ENCODE measurements around the gene VEGFA.
"Not testable (repeated sequence)": the region's sequence is repeated elsewhere in the genome, so short reads cannot be mapped to it uniquely, and the experiment has no call there.

Gene VEGFA

GRCh38 chr6:43810965-43811732 lies 41.1 kb downstream of the VEGFA start:
- Histone ChIP-seq H3K27me3 (ENCODE audit: control insufficient read depth in 5 of 5, insufficient read depth in 4 of 5, low read length in 5 of 5) (no peaks in the 10 kb centered on the region), H3K4me3 (ENCODE audit: low read depth in 1 of 5, low read length in 5 of 5) (no peak overlapping the region), H3K9ac (ENCODE audit: low read length in 5 of 5) (no peak overlapping the region), H3K9me3 (ENCODE audit: control insufficient read depth in 5 of 5, low read length in 5 of 5) (no peaks in the 10 kb centered on the region), H3K36me3 (ENCODE audit: control insufficient read depth in 5 of 5, insufficient read depth in 5 of 5, low read length in 5 of 5) (no peaks in the 10 kb centered on the region), H3K4me1 (ENCODE audit: control insufficient read depth in 5 of 5, insufficient read depth in 5 of 5, low read length in 5 of 5) (peaks cover 0 to 32% (median 27%) of the 10 kb centered on the region in 5 donors), H3K27ac (ENCODE audit: low read depth, low read length) (no peak overlapping the region)

DNA sequence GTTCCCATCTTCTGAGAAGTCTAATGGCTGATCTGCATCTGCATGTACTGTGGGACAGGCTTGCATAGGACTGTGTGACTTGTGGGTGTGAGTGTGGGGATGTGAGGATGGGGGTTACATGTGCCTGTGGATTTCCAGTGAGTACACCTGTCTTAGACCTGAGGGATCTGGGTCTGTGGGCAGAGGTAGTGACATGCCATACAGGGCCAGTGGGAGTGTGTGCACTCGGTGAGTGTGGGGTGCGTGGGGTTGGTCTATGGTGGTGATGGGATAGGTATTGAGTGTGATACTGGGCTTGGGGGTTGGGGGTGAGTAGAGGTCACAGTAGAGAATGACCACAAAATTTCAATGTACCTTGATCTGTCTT lies 41.7 kb downstream of the VEGFA start:
- Histone ChIP-seq H3K9me3 (ENCODE audit: control insufficient read depth in 5 of 5, low read length in 5 of 5) (no peaks in the 10 kb centered on the region), H3K9ac (ENCODE audit: low read length in 5 of 5) (no peak overlapping the region), H3K27ac (ENCODE audit: low read depth, low read length) (no peak overlapping the region), H3K4me3 (ENCODE audit: low read depth in 1 of 5, low read length in 5 of 5) (no peak overlapping the region), H3K4me1 (ENCODE audit: control insufficient read depth in 5 of 5, insufficient read depth in 5 of 5, low read length in 5 of 5) (peaks cover 0 to 26% (median 23%) of the 10 kb centered on the region in 5 donors), H3K27me3 (ENCODE audit: control insufficient read depth in 5 of 5, insufficient read depth in 4 of 5, low read length in 5 of 5) (no peaks in the 10 kb centered on the region), H3K36me3 (ENCODE audit: control insufficient read depth in 5 of 5, insufficient read depth in 5 of 5, low read length in 5 of 5) (no peaks in the 10 kb centered on the region)

- no peaks in the 10 kb centered on the region for H3K9me3 ChIP-seq (ENCODE audit: control insufficient read depth in 5 of 5, low read length in 5 of 5)
- H3K36me3 ChIP-seq (ENCODE audit: control insufficient read depth in 5 of 5, insufficient read depth in 5 of 5, low read length in 5 of 5), result no peaks in the 10 kb centered on the region
- H3K27me3 ChIP-seq (ENCODE audit: control insufficient read depth in 5 of 5, insufficient read depth in 4 of 5, low read length in 5 of 5), result no peaks in the 10 kb centered on the region
- peaks cover 0 to 13% (median 13%) of the 10 kb centered on the region in 5 donors for H3K4me1 ChIP-seq (ENCODE audit: control insufficient read depth in 5 of 5, insufficient read depth in 5 of 5, low read length in 5 of 5)
- H3K9ac ChIP-seq (ENCODE audit: low read length in 5 of 5), result peak overlapping the region in 1 of 5 donors; percentile 33
- H3K27ac ChIP-seq (ENCODE audit: low read depth, low read length), result no peak overlapping the region
- peak overlapping the region in 1 of 5 donors; percentile 10 for H3K4me3 ChIP-seq (ENCODE audit: low read depth in 1 of 5, low read length in 5 of 5)
Measured at GRCh38 chr6:43812850-43813578, 43.0 kb downstream of the VEGFA start.

DNA sequence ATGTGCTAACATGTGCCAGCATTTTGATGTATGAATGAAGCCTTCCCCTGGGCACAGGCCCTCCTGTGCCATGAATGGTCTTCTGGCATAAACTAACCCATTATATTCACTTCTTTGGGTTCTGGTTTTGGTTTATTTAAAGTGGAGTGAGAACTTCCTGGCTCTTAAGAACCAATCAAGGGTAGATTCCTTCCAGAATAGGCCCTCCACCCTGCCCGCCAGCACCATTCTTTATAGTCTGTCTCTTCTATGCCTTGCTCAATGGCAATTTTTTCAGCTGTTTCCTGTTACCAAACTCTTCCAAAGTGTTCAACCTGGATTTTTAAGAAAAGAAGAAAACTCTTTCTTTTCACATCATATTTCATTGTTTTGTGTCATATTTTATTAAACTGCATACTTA lies 44.1 kb downstream of the VEGFA start:
- H3K9ac ChIP-seq (ENCODE audit: low read length in 5 of 5), result no peak overlapping the region
- no peaks in the 10 kb centered on the region for H3K9me3 ChIP-seq (ENCODE audit: control insufficient read depth in 5 of 5, low read length in 5 of 5)
- no peaks in the 10 kb centered on the region for H3K27me3 ChIP-seq (ENCODE audit: control insufficient read depth in 5 of 5, insufficient read depth in 4 of 5, low read length in 5 of 5)
- H3K4me1 ChIP-seq (ENCODE audit: control insufficient read depth in 5 of 5, insufficient read depth in 5 of 5, low read length in 5 of 5), result peaks cover 0 to 13% (median 13%) of the 10 kb centered on the region in 5 donors
- no peak overlapping the region for H3K27ac ChIP-seq (ENCODE audit: low read depth, low read length)
- H3K4me3 ChIP-seq (ENCODE audit: low read depth in 1 of 5, low read length in 5 of 5), result no peak overlapping the region
- no peaks in the 10 kb centered on the region for H3K36me3 ChIP-seq (ENCODE audit: control insufficient read depth in 5 of 5, insufficient read depth in 5 of 5, low read length in 5 of 5)

GRCh38 chr6:43814865-43815264 lies 44.9 kb downstream of the VEGFA start:
- Histone ChIP-seq H3K4me3 (ENCODE audit: low read depth in 1 of 5, low read length in 5 of 5) (no peak overlapping the region), H3K27me3 (ENCODE audit: control insufficient read depth in 5 of 5, insufficient read depth in 4 of 5, low read length in 5 of 5) (no peaks in the 10 kb centered on the region), H3K36me3 (ENCODE audit: control insufficient read depth in 5 of 5, insufficient read depth in 5 of 5, low read length in 5 of 5) (no peaks in the 10 kb centered on the region), H3K27ac (ENCODE audit: low read depth, low read length) (no peak overlapping the region), H3K9ac (ENCODE audit: low read length in 5 of 5) (no peak overlapping the region), H3K9me3 (ENCODE audit: control insufficient read depth in 5 of 5, low read length in 5 of 5) (no peaks in the 10 kb centered on the region), H3K4me1 (ENCODE audit: control insufficient read depth in 5 of 5, insufficient read depth in 5 of 5, low read length in 5 of 5) (peaks cover 0 to 13% (median 13%) of the 10 kb centered on the region in 5 donors)

- no peaks in the 10 kb centered on the region for H3K9me3 ChIP-seq (ENCODE audit: control insufficient read depth in 5 of 5, low read length in 5 of 5)
Measured at GRCh38 chr6:43817192-43817591, 47.2 kb downstream of the VEGFA start.

DNA sequence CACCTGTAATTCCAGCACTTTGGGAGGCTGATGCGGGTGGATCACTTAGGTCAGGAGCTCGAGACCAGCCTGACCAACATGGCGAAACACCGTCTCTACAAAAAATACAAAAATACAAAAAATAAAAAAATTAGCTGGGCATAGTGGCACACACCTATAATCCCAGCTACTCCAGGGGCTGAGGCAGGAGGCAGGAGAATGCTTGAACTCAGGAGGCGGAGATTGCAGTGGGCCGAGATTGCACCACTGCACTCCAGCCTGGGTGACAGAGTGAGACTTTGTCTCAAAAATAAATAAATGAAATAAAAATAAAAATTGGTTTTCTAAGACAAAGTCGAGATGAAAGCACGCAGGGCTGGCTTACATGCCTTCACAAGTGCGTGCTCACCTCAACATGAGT lies 49.0 kb downstream of the VEGFA start:
- not testable (repeated sequence) for H3K9me3 ChIP-seq (ENCODE audit: control insufficient read depth in 5 of 5, low read length in 5 of 5); H3K27me3 ChIP-seq (ENCODE audit: control insufficient read depth in 5 of 5, insufficient read depth in 4 of 5, low read length in 5 of 5); H3K4me3 ChIP-seq (ENCODE audit: low read depth in 1 of 5, low read length in 5 of 5); H3K27ac ChIP-seq (ENCODE audit: low read depth, low read length); H3K36me3 ChIP-seq (ENCODE audit: control insufficient read depth in 5 of 5, insufficient read depth in 5 of 5, low read length in 5 of 5); H3K9ac ChIP-seq (ENCODE audit: low read length in 5 of 5); H3K4me1 ChIP-seq (ENCODE audit: control insufficient read depth in 5 of 5, insufficient read depth in 5 of 5, low read length in 5 of 5)

More at GRCh38 chr6:43817192-43817591, 47.2 kb downstream of the VEGFA start:
- peaks cover 0 to 13% (median 13%) of the 10 kb centered on the region in 5 donors for H3K4me1 ChIP-seq (ENCODE audit: control insufficient read depth in 5 of 5, insufficient read depth in 5 of 5, low read length in 5 of 5)
- H3K27me3 ChIP-seq (ENCODE audit: control insufficient read depth in 5 of 5, insufficient read depth in 4 of 5, low read length in 5 of 5), result no peaks in the 10 kb centered on the region
- no peak overlapping the region for H3K27ac ChIP-seq (ENCODE audit: low read depth, low read length)
- H3K4me3 ChIP-seq (ENCODE audit: low read depth in 1 of 5, low read length in 5 of 5), result no peak overlapping the region
- H3K36me3 ChIP-seq (ENCODE audit: control insufficient read depth in 5 of 5, insufficient read depth in 5 of 5, low read length in 5 of 5), result no peaks in the 10 kb centered on the region
- no peak overlapping the region for H3K9ac ChIP-seq (ENCODE audit: low read length in 5 of 5)

DNA sequence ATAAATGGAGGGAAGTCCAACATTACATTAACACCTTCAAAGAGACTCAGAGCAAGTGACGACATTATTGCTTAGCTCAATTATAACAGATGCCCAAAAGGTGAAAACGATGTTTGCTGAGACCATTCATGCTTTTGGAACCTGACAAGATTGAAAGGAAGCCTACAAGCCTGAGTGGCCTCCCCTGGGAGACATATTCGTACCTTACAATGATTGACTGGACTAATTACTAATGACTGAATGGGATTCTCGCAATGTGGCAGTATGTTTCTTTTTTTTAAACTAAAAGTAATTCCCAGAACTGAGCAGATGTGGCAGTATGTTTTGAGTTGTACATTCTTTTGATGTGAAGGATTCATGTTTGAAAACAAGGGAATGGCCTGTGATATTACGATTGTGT lies 49.9 kb downstream of the VEGFA start:
- Histone ChIP-seq H3K4me1 (ENCODE audit: control insufficient read depth in 5 of 5, insufficient read depth in 5 of 5, low read length in 5 of 5) (peaks cover 0 to 13% (median 7%) of the 10 kb centered on the region in 5 donors), H3K36me3 (ENCODE audit: control insufficient read depth in 5 of 5, insufficient read depth in 5 of 5, low read length in 5 of 5) (no peaks in the 10 kb centered on the region), H3K27me3 (ENCODE audit: control insufficient read depth in 5 of 5, insufficient read depth in 4 of 5, low read length in 5 of 5) (no peaks in the 10 kb centered on the region), H3K9me3 (ENCODE audit: control insufficient read depth in 5 of 5, low read length in 5 of 5) (no peaks in the 10 kb centered on the region), H3K9ac (ENCODE audit: low read length in 5 of 5) (no peak overlapping the region), H3K4me3 (ENCODE audit: low read depth in 1 of 5, low read length in 5 of 5) (no peak overlapping the region), H3K27ac (ENCODE audit: low read depth, low read length) (no peak overlapping the region)

GRCh38 chr6:43820486-43820885 lies 50.5 kb downstream of the VEGFA start:
- Histone ChIP-seq H3K9ac (ENCODE audit: low read length in 5 of 5) (no peak overlapping the region), H3K27me3 (ENCODE audit: control insufficient read depth in 5 of 5, insufficient read depth in 4 of 5, low read length in 5 of 5) (no peaks in the 10 kb centered on the region), H3K36me3 (ENCODE audit: control insufficient read depth in 5 of 5, insufficient read depth in 5 of 5, low read length in 5 of 5) (no peaks in the 10 kb centered on the region), H3K9me3 (ENCODE audit: control insufficient read depth in 5 of 5, low read length in 5 of 5) (no peaks in the 10 kb centered on the region), H3K4me3 (ENCODE audit: low read depth in 1 of 5, low read length in 5 of 5) (no peak overlapping the region), H3K27ac (ENCODE audit: low read depth, low read length) (no peak overlapping the region), H3K4me1 (ENCODE audit: control insufficient read depth in 5 of 5, insufficient read depth in 5 of 5, low read length in 5 of 5) (peaks cover 0 to 13% (median 7%) of the 10 kb centered on the region in 5 donors)

DNA sequence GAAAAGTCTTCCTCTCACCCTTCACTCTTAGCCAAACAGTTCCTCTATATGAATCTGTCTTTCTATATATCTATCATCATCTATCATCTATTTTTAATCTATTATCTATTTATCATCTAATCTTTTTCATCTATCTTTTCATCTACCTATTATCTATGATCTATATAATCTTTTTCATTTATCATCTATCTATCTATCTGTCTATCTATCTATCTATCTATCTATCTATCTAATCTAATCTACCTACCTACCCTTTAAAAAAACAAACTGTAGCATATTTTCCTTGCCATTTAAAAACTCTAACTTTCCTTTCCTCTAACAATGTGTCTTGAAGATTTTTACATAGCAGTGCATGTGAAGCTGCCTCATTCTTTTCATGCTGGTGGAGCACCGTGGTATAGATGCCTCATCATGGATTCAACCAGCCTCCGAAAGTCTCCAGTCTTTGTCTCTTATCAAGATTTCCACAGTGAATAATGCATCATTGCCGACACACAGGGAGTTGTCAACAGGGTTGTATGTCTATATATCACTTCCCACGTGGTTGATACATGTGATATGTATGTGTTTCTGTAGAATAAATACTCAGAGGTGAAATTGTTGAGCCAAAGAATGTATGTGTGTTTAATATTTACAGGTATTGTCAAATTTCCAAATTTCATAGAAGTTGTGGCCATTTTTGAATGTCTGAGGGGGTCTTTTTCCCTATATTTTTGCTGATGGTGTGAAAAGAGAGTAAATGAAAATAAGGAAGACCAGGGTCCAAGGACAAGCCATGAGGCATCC lies 51.3 kb downstream of the VEGFA start:
- H3K36me3 ChIP-seq (ENCODE audit: control insufficient read depth in 5 of 5, insufficient read depth in 5 of 5, low read length in 5 of 5), result no peaks in the 10 kb centered on the region
- H3K4me1 ChIP-seq (ENCODE audit: control insufficient read depth in 5 of 5, insufficient read depth in 5 of 5, low read length in 5 of 5), result peaks cover 0 to 16% (median 14%) of the 10 kb centered on the region in 5 donors
- H3K27ac ChIP-seq (ENCODE audit: low read depth, low read length), result no peak overlapping the region
- no peak overlapping the region for H3K9ac ChIP-seq (ENCODE audit: low read length in 5 of 5)
- no peaks in the 10 kb centered on the region for H3K9me3 ChIP-seq (ENCODE audit: control insufficient read depth in 5 of 5, low read length in 5 of 5)
- H3K27me3 ChIP-seq (ENCODE audit: control insufficient read depth in 5 of 5, insufficient read depth in 4 of 5, low read length in 5 of 5), result no peaks in the 10 kb centered on the region
- H3K4me3 ChIP-seq (ENCODE audit: low read depth in 1 of 5, low read length in 5 of 5), result no peak overlapping the region

Measured in subcutaneous abdominal adipose tissue (tissue), 5 donors.